GM21447 (cell line): ENCODE results near the gene PBX4.

Experiments
- ATAC-seq: cut with Tn5 transposase; IDR thresholded peaks from one replicate; pipeline ENCODE4 v1.9.1; 2021; ENCODE audit not compliant: unreplicated experiment

PBX4 gene

GRCh38 chr19:19559931-19560330, 58.6 kb downstream of the PBX4 start:
- ATAC-seq = no peak

- no peak for ATAC-seq
These were observed 59.9 kb downstream of the PBX4 start for GRCh38 chr19:19558636-19559035.

- no peak for ATAC-seq
These were observed 60.4 kb downstream of the PBX4 start for GRCh38 chr19:19558055-19558454.

GRCh38 chr19:19554074-19555023, 64.1 kb downstream of the PBX4 start:
- no peak for ATAC-seq

GRCh38 chr19:19553670-19554069, 64.8 kb downstream of the PBX4 start:
- no peak for ATAC-seq

- ATAC-seq = no peak
These were observed 65.7 kb downstream of the PBX4 start for GRCh38 chr19:19552798-19553197.

- ATAC-seq = no peak
These were observed 66.7 kb downstream of the PBX4 start for GRCh38 chr19:19551853-19552192.

GRCh38 chr19:19550972-19551852, 67.3 kb downstream of the PBX4 start:
- ATAC-seq = no peak

GRCh38 chr19:19550485-19550929, 68.0 kb downstream of the PBX4 start:
- ATAC-seq = no peak

- ATAC-seq = no peak
These were observed 68.6 kb downstream of the PBX4 start for GRCh38 chr19:19549804-19550464.

GRCh38 chr19:19548915-19549759, 69.3 kb downstream of the PBX4 start:
- no peak for ATAC-seq

GRCh38 chr19:19547674-19548336, 70.7 kb downstream of the PBX4 start:
- no peak for ATAC-seq

- ATAC-seq = no peak
These were observed 71.7 kb downstream of the PBX4 start for GRCh38 chr19:19546751-19547162.

- ATAC-seq = no peak
These were observed 72.8 kb downstream of the PBX4 start for GRCh38 chr19:19545707-19546106.

GRCh38 chr19:19544954-19545591, 73.4 kb downstream of the PBX4 start:
- ATAC-seq = no peak

GRCh38 chr19:19544257-19544953, 74.1 kb downstream of the PBX4 start:
- ATAC-seq = no peak

GRCh38 chr19:19543640-19544039, 74.8 kb downstream of the PBX4 start:
- ATAC-seq = no peak

GRCh38 chr19:19543101-19543500, 75.4 kb downstream of the PBX4 start:
- ATAC-seq = no peak

GRCh38 chr19:19542507-19542906, 76.0 kb downstream of the PBX4 start:
- no peak for ATAC-seq
